EH (cell line): Measurements from ENCODE around the gene CACNA1G.
A peak's percentile ranks its signal among the peaks of the same experiment; 100 is the strongest.

Experiments used
- DNase-seq: peaks from one replicate; pipeline ENCODE4 v3.0.0-alpha.2; 2015; ENCODE audit warnings: low read depth

CACNA1G gene

GRCh38 chr17:50533720-50534148 lies 26.8 kb upstream of the CACNA1G start:
- peak; percentile 61 for DNase-seq

GRCh38 chr17:50534222-50534978 lies 26.1 kb upstream of the CACNA1G start:
- DNase-seq = no peak

DNA sequence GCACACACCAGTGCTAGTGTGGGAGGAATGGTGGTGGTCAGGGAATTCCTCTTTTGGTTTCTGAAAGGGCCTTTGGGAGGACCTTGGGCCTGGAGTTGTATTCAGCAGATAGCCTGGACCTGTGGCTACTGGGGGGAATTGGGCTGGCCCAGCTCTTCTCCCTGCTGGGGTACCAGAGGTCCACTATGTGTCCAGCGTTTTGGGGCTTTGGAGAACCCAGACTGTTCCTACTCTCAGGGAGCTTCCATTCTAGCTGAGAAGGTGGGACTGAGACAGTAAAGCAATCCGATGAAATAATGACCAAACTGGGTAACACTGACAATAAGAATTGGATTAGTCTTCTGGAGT lies 25.6 kb upstream of the CACNA1G start:
- no peak for DNase-seq

DNA sequence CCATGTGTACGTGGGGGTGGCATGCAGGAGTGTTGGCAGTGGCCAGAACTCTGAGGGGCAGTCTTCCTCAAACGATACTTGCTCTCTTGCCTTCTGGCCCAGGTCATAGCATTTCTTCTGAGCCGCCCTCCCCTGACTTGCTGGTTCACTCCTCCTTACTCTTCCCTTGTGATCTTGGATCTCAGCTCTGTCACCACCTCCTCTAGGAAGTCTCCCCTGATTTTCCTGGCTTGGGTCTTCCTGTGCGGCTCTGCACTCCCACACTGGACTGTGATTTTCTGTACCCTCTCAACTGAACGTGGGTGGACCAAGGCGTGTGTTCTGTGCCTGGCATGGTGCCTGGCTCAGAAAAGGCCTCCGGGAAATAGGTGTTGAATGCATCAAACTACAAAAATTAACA lies 25.1 kb upstream of the CACNA1G start:
- no peak for DNase-seq

- DNase-seq = no peak
Observed at GRCh38 chr17:50536683-50537646, 23.6 kb upstream of the CACNA1G start.

- DNase-seq = no peak
Observed at GRCh38 chr17:50537721-50538548, 22.6 kb upstream of the CACNA1G start.

DNA sequence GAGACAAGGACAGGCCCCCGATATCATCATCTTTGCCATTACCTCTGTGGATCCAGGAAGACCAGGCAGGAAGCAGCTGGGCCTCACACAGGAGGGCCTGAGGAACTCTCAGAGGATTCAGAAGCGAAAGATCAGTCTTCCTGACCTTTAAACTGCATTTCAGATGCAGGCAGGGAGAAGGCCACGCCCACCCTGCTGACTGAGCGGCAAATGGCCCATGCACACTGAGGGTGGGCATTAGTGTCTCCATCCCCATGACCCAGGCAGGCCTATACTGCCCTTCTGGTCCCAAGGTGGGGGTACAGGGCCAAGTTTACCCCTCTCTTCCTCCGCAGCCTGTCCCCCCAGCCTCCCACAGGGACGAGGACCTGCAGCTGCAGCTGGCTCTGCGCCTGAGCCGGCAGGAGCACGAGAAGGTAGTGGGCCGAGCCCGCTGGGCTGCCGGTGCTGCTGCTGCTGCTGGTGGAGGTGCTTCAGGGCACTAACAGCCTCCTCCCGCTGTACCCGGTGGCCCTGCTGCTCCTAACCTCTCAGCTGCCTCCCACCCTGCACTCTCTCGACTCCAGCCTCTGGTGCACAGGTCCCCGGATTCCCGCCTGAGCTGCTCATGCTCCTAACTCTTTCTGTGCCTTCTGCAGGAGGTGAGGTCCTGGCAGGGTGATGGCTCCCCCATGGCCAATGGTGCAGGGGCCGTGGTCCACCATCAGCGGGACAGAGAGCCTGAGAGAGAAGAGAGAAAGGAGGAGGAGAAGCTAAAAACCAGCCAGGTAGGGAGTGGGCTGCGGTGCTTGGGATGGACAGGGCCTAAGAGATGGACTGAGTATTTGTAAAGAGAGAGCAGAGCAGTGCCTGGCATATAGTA lies 21.7 kb upstream of the CACNA1G start:
- no peak for DNase-seq

- DNase-seq = no peak
Observed at GRCh38 chr17:50539762-50540559, 20.6 kb upstream of the CACNA1G start.

DNA sequence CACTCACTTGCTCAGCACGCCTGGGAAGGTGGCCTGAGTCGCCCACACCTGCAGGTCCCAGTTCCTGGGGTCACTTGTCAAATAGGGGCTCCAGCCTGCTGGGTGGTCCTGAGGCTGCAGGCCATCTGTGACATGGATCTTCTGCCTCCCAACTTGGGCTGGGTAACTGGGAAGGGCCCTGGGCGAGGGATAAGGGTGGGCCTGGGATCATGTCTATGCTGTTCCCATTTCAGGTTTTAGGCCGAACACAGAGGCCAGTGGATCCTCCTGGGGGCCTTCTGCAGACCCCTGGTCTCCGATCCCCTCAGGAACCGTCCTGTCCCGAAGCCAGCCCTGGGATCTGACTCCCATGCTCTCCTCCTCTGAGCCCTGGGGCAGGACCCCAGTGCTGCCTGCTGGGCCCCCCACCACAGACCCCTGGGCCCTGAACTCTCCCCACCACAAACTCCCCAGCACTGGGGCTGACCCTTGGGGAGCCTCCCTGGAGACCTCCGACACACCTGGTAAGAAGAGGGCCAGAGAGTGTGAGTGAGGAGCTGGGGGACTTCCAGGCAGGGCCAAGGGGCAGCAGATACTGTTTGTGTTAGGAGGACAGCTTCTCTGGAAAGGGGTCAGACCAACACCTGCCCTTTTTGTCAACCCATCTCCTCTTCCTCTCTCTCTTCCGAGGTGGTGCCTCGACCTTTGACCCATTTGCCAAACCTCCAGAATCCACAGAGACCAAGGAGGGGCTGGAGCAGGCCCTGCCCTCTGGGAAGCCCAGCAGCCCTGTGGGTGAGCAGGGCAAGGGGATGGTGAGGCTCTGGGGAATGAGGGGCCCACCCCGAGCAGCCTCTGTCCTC lies 19.7 kb upstream of the CACNA1G start:
- no peak for DNase-seq

DNA sequence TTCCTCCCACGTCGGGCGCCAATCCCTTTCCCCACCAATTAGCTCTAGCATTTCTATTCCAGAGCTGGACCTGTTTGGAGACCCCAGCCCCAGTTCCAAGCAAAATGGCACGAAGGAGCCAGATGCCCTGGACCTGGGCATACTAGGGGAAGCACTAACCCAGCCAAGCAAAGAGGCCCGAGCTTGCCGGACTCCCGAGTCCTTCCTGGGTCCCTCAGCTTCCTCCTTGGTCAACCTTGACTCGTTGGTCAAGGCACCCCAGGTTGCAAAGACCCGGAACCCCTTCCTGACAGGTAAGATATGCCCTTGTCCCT lies 19.2 kb upstream of the CACNA1G start:
- no peak for DNase-seq

- peak; percentile 84 for DNase-seq
Observed at GRCh38 chr17:50541716-50542688, 18.5 kb upstream of the CACNA1G start.

- no peak for DNase-seq
Observed at GRCh38 chr17:50542795-50543774, 17.4 kb upstream of the CACNA1G start.

GRCh38 chr17:50544516-50544915 lies 16.0 kb upstream of the CACNA1G start:
- no peak for DNase-seq

GRCh38 chr17:50545311-50545710 lies 15.2 kb upstream of the CACNA1G start:
- DNase-seq = no peak

- no peak for DNase-seq
Observed at GRCh38 chr17:50546701-50547034, 13.8 kb upstream of the CACNA1G start.

- peak; percentile 92 for DNase-seq
Observed at GRCh38 chr17:50547035-50547735, 13.3 kb upstream of the CACNA1G start, which contains the start of gene SPATA20. TSS of gene SPATA20 (plus strand) at chr17:50547174. CDS start at chr17:50547209, 35 bp downstream.

DNA sequence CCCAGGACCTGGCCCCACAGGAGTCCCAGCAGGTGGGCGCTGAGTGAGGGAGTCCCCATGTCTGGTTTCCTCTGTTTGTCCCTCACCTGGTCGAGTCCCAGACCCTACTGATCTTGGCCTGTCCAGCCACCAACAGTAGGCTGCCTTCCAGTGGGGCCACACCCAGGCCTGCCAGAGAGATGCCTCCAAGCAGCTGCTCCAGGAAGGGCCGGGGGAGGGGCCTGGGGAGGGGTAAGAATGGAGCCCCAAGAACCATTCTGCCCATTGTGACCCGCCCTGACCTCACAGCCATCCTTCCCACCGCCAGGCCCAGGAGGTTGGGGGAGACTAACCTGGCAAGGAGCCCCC lies 12.8 kb upstream of the CACNA1G start:
- DNase-seq = peak; percentile 22
